IPS-20b (cell line): ENCODE results near the gene GALNT18.

Experiments
- H3K27ac ChIP-seq: one replicate; pipeline ENCODE4 v1.5.1; 2013; ENCODE audit warnings: low read length
- H3K27me3 ChIP-seq: 2 replicates; pipeline ENCODE4 v1.6.1; 2013; ENCODE audit warnings: mild to moderate bottlenecking, low read length, inconsistent platforms; ENCODE audit not compliant: insufficient read depth
- H3K36me3 ChIP-seq: 2 replicates; pipeline ENCODE4 v1.6.1; 2013; ENCODE audit warnings: low read depth, mild to moderate bottlenecking, inconsistent platforms, low read length, moderate library complexity; ENCODE audit not compliant: insufficient read depth
- H3K4me1 ChIP-seq: 2 replicates; pipeline ENCODE4 v1.6.1; 2013; ENCODE audit warnings: mild to moderate bottlenecking, control low read depth, inconsistent platforms, low read length, moderate library complexity; ENCODE audit not compliant: insufficient read depth
- H3K4me3 ChIP-seq: 2 replicates; pipeline ENCODE4 v1.5.1; 2013; ENCODE audit warnings: mild to moderate bottlenecking, low read length, inconsistent platforms
- H3K9ac ChIP-seq: 2 replicates; pipeline ENCODE4 v1.6.1; 2013; ENCODE audit warnings: low read depth, mild to moderate bottlenecking, inconsistent platforms, low read length, moderate library complexity
- H3K9me3 ChIP-seq: 2 replicates; pipeline ENCODE4 v1.6.1; 2013; ENCODE audit warnings: mild to moderate bottlenecking, low read depth, low read length, inconsistent platforms; ENCODE audit not compliant: insufficient read depth

Gene GALNT18

DNA sequence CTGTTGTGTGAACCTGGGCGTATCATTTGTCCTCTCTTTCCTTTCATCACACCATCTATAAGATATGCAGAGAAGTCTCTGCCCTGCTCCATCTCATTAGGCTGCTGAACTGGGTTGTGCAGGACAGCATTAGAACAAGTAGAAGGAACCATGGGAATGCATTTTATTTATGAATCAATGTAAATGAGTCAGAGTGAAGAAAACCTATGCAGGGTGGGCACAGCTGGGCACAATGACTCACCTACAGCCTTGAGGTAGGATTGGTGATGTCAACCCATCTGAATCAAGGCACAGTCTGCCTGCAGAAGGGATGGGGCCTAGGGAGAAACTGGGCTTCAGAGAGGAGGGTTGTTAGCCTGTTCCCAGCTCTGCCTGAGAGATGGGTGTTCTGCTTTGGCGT lies 392.2 kb downstream of the GALNT18 start:
- Histone ChIP-seq H3K27me3 (no peaks in the 10 kb centered on the region), H3K4me3 (no peak overlapping the region), H3K9me3 (no peaks in the 10 kb centered on the region)

DNA sequence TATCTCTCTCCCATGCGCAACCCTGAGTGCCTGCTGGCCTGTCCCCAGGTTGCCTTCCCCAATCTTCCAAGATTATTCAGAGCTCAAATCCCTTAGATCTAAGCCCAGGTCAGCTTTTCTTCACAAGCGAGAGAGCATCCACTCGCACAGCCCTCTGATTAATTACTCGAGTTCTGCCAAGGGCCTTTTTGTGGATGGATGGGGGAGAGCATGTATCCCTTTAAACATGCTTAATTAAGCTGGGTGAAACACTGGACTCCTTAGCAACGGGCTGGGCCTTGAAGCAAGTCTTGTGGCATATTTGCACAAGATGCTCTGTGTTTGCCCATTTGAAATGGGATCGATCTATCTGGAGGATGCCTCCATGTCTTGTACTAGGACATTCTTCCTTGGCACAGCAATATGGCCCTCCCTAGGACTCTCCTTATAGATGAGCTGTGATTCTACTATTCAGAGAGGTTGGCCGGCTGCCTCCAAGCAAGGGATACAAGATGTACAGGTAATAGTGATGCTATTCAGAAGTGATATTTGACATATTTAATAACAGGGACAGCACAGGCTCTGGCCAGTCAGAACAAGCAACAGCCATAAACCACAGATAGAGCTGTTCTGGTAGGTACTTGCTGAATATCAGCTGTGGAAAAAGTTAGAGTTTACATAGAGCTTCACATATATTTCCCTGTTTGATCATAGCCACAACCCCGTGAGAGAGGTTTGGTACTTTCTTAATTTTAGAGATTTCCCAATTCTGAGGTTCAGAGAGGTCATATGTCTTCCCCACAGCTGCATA lies 394.3 kb downstream of the GALNT18 start:
- Histone ChIP-seq H3K27me3 (no peaks in the 10 kb centered on the region), H3K4me1 (no peaks in the 10 kb centered on the region), H3K36me3 (no peaks in the 10 kb centered on the region), H3K27ac (no peak overlapping the region), H3K9ac (no peak overlapping the region), H3K4me3 (no peak overlapping the region), H3K9me3 (no peaks in the 10 kb centered on the region)

More for the DNA sequence above, 392.2 kb downstream of the GALNT18 start:
- H3K27ac ChIP-seq, result no peak overlapping the region
- no peaks in the 10 kb centered on the region for H3K36me3 ChIP-seq
- no peaks in the 10 kb centered on the region for H3K4me1 ChIP-seq
- no peak overlapping the region for H3K9ac ChIP-seq
